GM11168 (cell line): ENCODE results near the gene IL13.
"Not testable (repeated sequence)": the region's sequence is repeated elsewhere in the genome, so short reads cannot be mapped to it uniquely, and the experiment has no call there.

Source experiments
- in situ Hi-C: fragments of 300-500 bp; cut with MboI; formaldehyde crosslinking; loops from one replicate; pipeline ENCODE4 v1.12.0; 2022; ENCODE audit warnings: low sequenced_read_pairs; ENCODE audit not compliant: unreplicated experiment

Gene IL13

DNA sequence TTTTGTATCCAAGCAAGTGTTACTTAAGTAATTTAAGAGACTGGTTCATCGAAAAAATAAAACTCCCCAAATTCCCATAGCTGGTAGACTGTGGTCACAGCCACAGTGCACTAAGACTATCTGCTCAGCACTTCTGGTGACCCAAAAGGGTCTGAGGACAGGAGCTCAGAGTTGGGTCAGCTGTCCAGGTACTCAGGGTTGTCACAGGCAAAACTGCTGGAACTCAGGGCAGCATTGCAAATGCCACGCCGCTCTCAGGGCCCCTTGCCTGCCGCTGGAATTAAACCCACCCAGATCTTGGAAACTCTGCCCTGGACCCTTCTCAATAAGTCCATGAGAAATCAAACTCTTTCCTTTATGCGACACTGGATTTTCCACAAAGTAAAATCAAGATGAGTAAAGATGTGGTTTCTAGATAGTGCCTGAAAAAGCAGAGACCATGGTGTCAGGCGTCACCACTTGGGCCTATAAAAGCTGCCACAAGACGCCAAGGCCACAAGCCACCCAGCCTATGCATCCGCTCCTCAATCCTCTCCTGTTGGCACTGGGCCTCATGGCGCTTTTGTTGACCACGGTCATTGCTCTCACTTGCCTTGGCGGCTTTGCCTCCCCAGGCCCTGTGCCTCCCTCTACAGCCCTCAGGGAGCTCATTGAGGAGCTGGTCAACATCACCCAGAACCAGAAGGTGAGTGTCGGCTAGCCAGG, at the start of gene IL13:
Gene IL13 (plus strand): TSS at position 498 of the 705 bp plus-strand sequence. CDS start 14 bp downstream, at position 512.
- in situ Hi-C loops, result no loop called here

DNA sequence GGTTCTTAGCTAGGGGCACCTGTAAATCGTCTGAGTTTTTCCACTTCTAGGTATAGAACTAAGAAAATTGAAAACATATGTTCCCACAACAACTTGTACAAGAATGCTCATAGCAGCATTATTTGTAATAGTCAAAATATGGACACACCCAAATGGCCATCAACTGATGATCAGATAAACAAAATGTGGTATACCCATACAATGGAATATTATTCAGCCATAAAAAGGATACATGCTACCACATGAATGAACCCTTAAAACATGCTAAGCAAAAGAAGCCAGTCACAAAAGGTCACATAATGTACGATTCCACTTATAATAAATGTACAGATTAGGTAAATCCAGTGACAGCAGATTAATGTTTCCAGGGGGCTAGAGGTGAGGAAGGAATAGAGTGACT, 46.0 kb upstream of the IL13 start:
- in situ Hi-C loops, result no loop called here

DNA sequence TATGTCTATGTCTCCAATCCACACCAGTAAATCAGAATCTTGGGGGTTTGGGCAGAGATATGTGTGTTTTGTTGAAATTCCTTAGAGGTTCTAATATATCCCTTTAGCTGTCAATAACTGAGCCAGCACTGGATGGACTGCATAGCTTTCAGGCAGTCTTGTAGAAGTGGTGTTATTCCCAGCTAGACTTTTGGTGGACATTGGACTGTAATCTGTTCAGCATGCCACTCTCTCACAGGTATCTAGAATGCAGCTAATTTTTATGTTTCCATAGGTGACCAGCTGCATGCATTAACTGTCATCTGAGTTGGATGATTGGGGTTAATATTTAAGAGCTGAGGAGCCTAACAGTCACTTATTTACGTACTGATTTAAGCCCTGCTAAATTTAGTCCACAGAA, 45.1 kb upstream of the IL13 start:
- in situ Hi-C loops, result no loop called here

- in situ Hi-C loops, result no loop called here
Measured at GRCh38 chr5:132621699-132622098, 36.3 kb upstream of the IL13 start.

- in situ Hi-C loops, result no loop called here
Measured at GRCh38 chr5:132622608-132623007, 35.4 kb upstream of the IL13 start.

GRCh38 chr5:132627470-132627869, 30.5 kb upstream of the IL13 start:
- in situ Hi-C loops, result no loop called here

DNA sequence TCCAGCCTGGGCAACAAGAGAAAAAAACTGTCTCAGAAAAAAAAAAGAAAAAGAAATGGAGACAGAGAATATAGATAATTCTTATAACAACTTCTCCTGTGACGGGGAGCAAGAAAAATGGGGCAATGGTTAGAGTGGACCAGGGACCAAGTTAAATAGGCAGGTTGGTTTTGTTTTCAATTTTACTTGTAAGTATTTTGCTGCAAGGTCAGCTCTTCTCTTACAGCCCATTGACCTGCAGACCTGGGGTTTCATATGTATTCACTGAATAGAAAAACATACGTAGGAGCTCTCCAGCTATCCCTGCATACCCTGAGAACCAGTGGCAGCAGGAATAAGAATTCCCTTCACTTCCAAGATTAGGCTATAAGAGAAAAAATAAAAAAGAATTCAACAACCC, 29.2 kb upstream of the IL13 start:
- in situ Hi-C loops, result no loop called here

- in situ Hi-C loops, result no loop called here
Measured at GRCh38 chr5:132629230-132629944, 28.6 kb upstream of the IL13 start.

DNA sequence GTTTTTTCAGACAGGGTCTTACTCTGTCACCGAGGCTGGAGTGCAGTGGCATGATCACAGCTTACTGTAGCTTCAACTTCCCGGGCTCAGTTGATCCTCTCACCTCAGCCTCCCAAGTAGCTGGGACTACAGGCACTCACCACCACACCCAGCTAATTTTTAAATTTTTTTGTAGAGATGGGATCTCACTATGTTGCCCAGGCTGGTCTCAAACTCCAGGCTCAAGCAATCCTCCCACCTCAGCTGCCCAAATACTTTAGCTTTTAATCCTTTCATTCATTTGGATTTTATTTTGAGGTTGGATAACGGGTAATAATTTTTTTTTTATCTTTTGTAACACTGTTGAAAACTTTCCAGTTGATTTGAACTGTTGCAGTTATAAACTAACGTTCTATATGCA, 24.4 kb upstream of the IL13 start:
- in situ Hi-C loops, result not testable (repeated sequence)

DNA sequence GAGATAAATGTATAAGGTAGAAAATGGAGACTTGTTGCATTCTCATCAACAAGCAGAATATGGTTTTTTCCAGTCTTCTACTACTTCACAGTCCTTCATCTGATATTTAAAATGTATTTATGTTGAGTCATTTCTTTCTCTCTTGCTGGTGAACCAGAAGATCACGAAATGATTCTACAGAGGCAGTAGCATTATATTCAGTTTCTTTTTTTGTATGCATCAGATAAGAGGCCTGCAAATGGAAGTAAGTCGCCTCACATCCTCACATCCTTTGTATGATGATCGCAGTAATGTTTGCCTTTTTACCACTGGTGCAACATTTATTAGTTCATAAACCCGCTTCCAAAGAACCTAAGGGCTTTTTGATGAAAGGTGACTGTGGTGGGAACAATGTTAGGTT, 22.1 kb upstream of the IL13 start:
- in situ Hi-C loops, result no loop called here

DNA sequence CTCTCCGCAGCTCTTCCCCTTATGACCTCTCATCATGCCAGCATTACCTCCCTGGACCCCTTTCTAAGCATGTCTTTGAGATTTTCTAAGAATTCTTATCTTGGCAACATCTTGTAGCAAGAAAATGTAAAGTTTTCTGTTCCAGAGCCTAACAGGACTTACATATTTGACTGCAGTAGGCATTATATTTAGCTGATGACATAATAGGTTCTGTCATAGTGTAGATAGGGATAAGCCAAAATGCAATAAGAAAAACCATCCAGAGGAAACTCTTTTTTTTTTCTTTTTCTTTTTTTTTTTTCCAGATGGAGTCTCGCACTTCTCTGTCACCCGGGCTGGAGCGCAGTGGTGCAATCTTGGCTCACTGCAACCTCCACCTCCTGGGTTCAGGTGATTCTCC, 20.7 kb upstream of the IL13 start:
- in situ Hi-C loops, result no loop called here

DNA sequence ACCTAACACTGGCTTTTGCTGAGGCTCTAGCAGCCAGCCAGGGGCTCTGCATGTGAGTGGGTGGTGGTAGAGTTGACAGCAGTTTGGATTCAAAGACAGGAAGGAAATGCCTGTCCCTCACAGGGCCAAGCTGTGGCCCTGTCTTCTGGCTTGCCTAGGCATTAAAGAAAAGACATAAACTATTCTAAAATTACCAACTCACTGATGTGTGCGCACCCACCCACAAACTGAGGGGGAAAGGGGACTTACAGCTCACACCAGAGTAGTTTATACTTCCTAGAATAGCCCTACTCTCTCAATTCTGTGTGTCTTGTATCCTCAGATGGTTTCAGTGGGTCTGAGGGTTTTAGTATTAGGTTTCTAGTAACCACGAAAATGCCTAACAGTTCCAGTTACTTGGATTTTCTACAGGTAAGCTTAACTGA, 18.3 kb upstream of the IL13 start:
- in situ Hi-C loops, result no loop called here

DNA sequence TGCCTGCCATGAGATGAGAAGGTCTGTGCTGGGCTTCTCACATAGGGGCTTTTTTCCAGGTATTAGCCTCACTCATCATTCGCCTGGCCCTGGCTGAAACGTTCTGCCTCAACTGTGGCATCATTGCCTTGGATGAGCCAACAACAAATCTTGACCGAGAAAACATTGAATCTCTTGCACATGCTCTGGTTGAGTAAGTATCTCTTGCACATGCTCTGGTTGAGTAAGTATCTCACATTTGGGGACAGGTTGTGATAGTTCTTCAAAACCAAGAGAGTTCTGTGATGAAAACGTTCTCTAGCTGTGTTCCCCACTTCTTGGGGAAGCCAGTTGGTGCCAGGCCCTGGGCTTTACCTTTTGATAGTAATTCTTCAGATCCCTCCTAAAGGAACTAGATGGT, 17.4 kb upstream of the IL13 start:
- in situ Hi-C loops, result no loop called here

DNA sequence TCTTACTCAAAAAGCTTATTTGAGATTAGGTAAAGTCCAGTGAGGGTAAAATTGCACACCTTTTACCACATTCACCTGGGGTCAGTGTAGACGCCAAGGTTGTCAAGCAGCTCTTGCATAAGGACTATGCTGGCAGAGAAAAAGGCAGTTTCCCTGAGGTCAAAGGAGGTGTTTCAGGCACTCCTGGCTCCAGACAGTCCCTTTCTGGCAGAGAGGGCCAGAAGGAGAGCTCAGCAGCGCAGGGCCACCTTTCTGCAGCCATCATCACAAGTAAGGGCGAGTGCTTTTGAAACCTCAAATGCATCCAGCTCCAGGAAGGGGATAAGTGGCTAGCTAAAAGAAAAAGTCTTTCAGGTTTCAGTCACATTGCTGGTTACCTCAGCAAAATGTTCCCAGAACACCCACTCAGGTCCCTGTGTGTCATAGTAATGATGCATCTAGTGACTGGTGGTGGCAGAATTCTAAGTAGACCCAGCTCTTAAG, 16.7 kb upstream of the IL13 start:
- in situ Hi-C loops, result no loop called here

- in situ Hi-C loops, result no loop called here
Measured at GRCh38 chr5:132641841-132642240, 16.1 kb upstream of the IL13 start.

GRCh38 chr5:132644177-132644576, 13.8 kb upstream of the IL13 start:
- in situ Hi-C loops, result no loop called here

DNA sequence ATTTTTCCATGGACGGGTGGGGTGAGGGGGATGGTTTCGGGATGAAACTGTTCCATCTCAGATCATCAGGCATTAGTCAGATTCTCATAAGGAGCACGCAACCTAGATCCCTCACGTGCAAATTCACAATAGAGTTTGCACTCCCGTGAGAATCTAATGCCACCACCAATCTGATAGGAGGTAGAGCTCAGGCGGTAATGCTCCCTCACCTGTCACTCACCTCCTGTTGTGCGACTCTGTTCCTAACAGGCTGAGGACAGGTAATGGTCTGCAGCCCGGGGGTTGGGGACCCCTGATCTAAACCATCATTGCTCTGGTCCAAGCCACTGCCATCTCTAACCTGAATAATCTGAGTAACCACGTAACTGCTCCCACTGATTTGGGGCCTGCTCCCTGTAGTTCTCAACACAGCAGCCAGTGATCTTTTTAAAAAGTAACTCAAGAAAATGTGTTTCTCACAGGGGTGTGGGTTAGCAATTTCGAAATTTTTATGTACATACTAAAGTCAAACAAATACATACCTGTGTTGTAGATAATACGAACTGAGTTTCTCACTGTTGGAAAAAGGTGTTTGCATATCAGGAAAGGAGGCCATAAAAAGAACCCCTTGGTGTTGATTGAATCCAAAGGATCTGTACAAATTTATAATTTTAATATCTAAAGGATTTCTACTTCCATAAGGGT, 11.2 kb upstream of the IL13 start:
- in situ Hi-C loops, result no loop called here

GRCh38 chr5:132647473-132647872, 10.5 kb upstream of the IL13 start:
- in situ Hi-C loops, result no loop called here

GRCh38 chr5:132648355-132648754, 9.6 kb upstream of the IL13 start:
- in situ Hi-C loops, result no loop called here

GRCh38 chr5:132651838-132652469, 6.0 kb upstream of the IL13 start:
- in situ Hi-C loops, result no loop called here

GRCh38 chr5:132653716-132654115, 4.3 kb upstream of the IL13 start:
- in situ Hi-C loops, result no loop called here
